Measurements from ENCODE around the gene DNAJC6. TPM values are rescaled to one million over a fixed set of nuclear protein-coding genes. Genes with fewer than 3 reads are reported as not detected.

DNAJC6 gene
- total RNA-seq, 1 experiment from 2014 or later: 6.2 TPM

GRCh38 chr1:65308781-65309303 lies 501 bp upstream of the DNAJC6 start:
- DNase-seq: no peak
- H3K4me3 Mint-ChIP-seq (ENCODE audit: unreplicated experiment): peak overlapping the region; percentile 71
- no peak for TF ChIP-seq CTCF (IDR thresholded peaks at IDR 0.05; ENCODE audit: insufficient read depth in 1 of 2, low read depth in 1 of 2, low read length in 1 of 2, severe bottlenecking in 1 of 2, unreplicated experiment in 1 of 2)
- Histone ChIP-seq H3K9me3 (no peaks in the 10 kb centered on the region), H3K36me3 (ENCODE audit: control insufficient read depth, insufficient read depth, low read length) (no peaks in the 10 kb centered on the region), H3K4me3 (ENCODE audit: low read depth, low read length) (peak overlapping the region; percentile 41), H3K27me3 (replicated peaks; ENCODE audit: control insufficient read depth, insufficient read depth, low read length) (no peaks in the 10 kb centered on the region), H3K4me1 (no peaks in the 10 kb centered on the region; the same call in 1 of the 2 replicates)
- ChIA-PET CTCF (interaction anchor here (1.0 kb wide), 1 partner anchor 111 kb away, joined by 6 read pairs; the partner anchor contains the start of genes LEPR and LEPROT), POLR2A (interaction anchor here (0.9 kb wide), 1 partner anchor 111 kb away, joined by 7 read pairs; no protein-coding TSS in a partner anchor)
- H3K36me3 Mint-ChIP-seq (ENCODE audit: insufficient read depth, unreplicated experiment): no peaks in the 10 kb centered on the region
- H3K4me1 Mint-ChIP-seq (ENCODE audit: low read depth, unreplicated experiment): peaks cover 5% of the 10 kb centered on the region
- no peak overlapping the region for H3K27ac Mint-ChIP-seq (ENCODE audit: unreplicated experiment)
- no peaks in the 10 kb centered on the region for H3K27me3 Mint-ChIP-seq (ENCODE audit: insufficient read depth, unreplicated experiment)
- intact Hi-C loops (cut with micrococcal nuclease; ENCODE audit: unreplicated experiment): loop anchor here (2.0 to 5.0 kb wide), 2 partner anchors 42 to 112 kb away; partner anchors contain the start of genes LEPR and LEPROT
- no peaks in the 10 kb centered on the region for H3K9me3 Mint-ChIP-seq (ENCODE audit: unreplicated experiment)
- no TSS peak for BruUV-seq (replicated peaks)

GRCh38 chr1:65310078-65310587 lies 790 bp downstream of the DNAJC6 start:
- peak in 1 of 2 experiments; percentile 48 for DNase-seq

More at GRCh38 chr1:65310078-65310587, 790 bp downstream of the DNAJC6 start:
- Histone ChIP-seq H3K27me3 (replicated peaks; ENCODE audit: control insufficient read depth, insufficient read depth, low read length) (no peaks in the 10 kb centered on the region), H3K36me3 (ENCODE audit: control insufficient read depth, insufficient read depth, low read length) (no peaks in the 10 kb centered on the region), H3K4me1 (no peaks in the 10 kb centered on the region; the same call in 1 of the 2 replicates), H3K9me3 (no peaks in the 10 kb centered on the region), H3K4me3 (ENCODE audit: low read depth, low read length) (peak overlapping the region; percentile 41)
- no peak overlapping the region for H3K27ac Mint-ChIP-seq (ENCODE audit: unreplicated experiment)
- no peaks in the 10 kb centered on the region for H3K27me3 Mint-ChIP-seq (ENCODE audit: insufficient read depth, unreplicated experiment)
- H3K9me3 Mint-ChIP-seq (ENCODE audit: unreplicated experiment): no peaks in the 10 kb centered on the region
- H3K4me3 Mint-ChIP-seq (ENCODE audit: unreplicated experiment): peak overlapping the region; percentile 71
- CTCF ChIA-PET: interaction anchor here (0.6 to 1.6 kb wide), 3 partner anchors 38 to 1266 kb away, joined by 3 to 6 read pairs (median 3); no protein-coding TSS in a partner anchor
- no peak for TF ChIP-seq CTCF (IDR thresholded peaks at IDR 0.05; ENCODE audit: insufficient read depth in 1 of 2, low read depth in 1 of 2, low read length in 1 of 2, severe bottlenecking in 1 of 2, unreplicated experiment in 1 of 2)
- POLR2A ChIA-PET: interaction anchor here (0.7 kb wide), 1 partner anchor 110 kb away, joined by 3 read pairs; no protein-coding TSS in a partner anchor
- intact Hi-C loops (cut with micrococcal nuclease; ENCODE audit: unreplicated experiment): loop anchor here (2.0 kb wide), 1 partner anchor 377 kb away; no protein-coding TSS in a partner anchor
- peaks cover 5% of the 10 kb centered on the region for H3K4me1 Mint-ChIP-seq (ENCODE audit: low read depth, unreplicated experiment)
- no TSS peak for BruUV-seq (replicated peaks)
- H3K36me3 Mint-ChIP-seq (ENCODE audit: insufficient read depth, unreplicated experiment): no peaks in the 10 kb centered on the region

All from Caco-2 (cell line).